Activated CD4-positive, alpha-beta T cell treated with anti-CD3 and anti-CD28 coated beads for 36 hours (primary cell): Measurements from ENCODE around the gene PLXDC1. TPM values are rescaled to one million over a fixed set of nuclear protein-coding genes. Genes with fewer than 3 reads are reported as not detected.

Experiments used
- ATAC-seq: fragments of 200-7000 bp; cut with Tn5 transposase; one replicate; pipeline ENCODE4 v1.10.0; 2021; ENCODE audit warnings: mild to moderate bottlenecking, moderate library complexity
- CTCF ChIA-PET: fragments of 350-600 bp; sonication (Branson Sonifier 250); formaldehyde crosslinking; loops from one replicate; lab custom pipeline; 2021; ENCODE audit warnings: antibody characterized with exemption; lab: Charles Lee
- POLR2A ChIA-PET: fragments of 350-600 bp; sonication (Branson Sonifier 250); formaldehyde crosslinking; loops from one replicate; lab custom pipeline; 2021; ENCODE audit warnings: antibody characterized with exemption, inconsistent platforms; lab: Charles Lee
- DNase-seq: peaks from one replicate; pipeline ENCODE4 v3.0.0-alpha.2; 2020
- H3K27ac Mint-ChIP-seq: one replicate; pipeline ENCODE4 v1.8.0; 2021; ENCODE audit warnings: mixed read lengths
- H3K27me3 Mint-ChIP-seq: one replicate; pipeline ENCODE4 v1.8.0; 2021; ENCODE audit warnings: mixed read lengths
- H3K36me3 Mint-ChIP-seq: one replicate; pipeline ENCODE4 v1.8.0; 2021; ENCODE audit warnings: low read depth, mixed read lengths
- H3K4me1 Mint-ChIP-seq: one replicate; pipeline ENCODE4 v1.8.0; 2021; ENCODE audit warnings: mixed read lengths
- H3K4me3 Mint-ChIP-seq: one replicate; pipeline ENCODE4 v1.8.0; 2021; ENCODE audit warnings: mild to moderate bottlenecking, moderate library complexity, mixed read lengths
- H3K9me3 Mint-ChIP-seq: one replicate; pipeline ENCODE4 v1.8.0; 2021; ENCODE audit warnings: low read depth, mixed read lengths
- intact Hi-C, 2 experiments: fragments of 100-400 bp; cut with DNase I in 1 of 2; cut with micrococcal nuclease in 1 of 2; formaldehyde crosslinking; loops; one replicate each; pipeline versions ENCODE4 v1.14.2 to v1.15.1; 2022 to 2024; cut with DNase I, micrococcal nuclease
- total RNA-seq, 2 experiments: library from RNA; stranded (reverse); gene quantifications; one replicate each; pipeline ENCODE4 v1.2.3, GENCODE V29; 2021

Gene PLXDC1
- total RNA-seq, 2 experiments from 2014 or later: 1.2 to 2.4 TPM

DNA sequence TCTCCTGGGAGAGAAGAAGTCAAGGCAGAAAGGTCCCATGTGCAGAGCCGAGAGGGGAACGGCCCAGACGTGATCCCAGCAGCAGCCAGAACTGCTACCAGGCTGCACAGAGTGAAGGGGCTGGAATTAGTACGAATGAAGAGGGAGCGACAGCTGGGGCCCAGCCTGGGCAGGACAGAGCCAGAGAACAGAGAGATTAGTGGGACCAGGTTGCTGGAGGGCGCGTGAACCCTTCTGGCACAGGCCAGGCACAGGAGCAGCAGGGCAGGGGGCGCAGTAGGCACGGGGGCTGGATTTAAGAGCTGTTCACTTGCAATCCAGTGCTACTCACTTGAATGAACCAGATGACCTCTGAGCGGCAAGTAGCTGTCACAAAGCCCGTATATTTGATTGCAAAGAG lies 66.9 kb downstream of the PLXDC1 start:
- H3K4me3 Mint-ChIP-seq: no peak overlapping the region
- DNase-seq: no peak
- H3K27me3 Mint-ChIP-seq: no peaks in the 10 kb centered on the region
- ChIA-PET CTCF (no interaction called here), POLR2A (no interaction called here)
- intact Hi-C loops: no loop called here
- peaks cover 5% of the 10 kb centered on the region for H3K4me1 Mint-ChIP-seq
- no peaks in the 10 kb centered on the region for H3K36me3 Mint-ChIP-seq
- H3K27ac Mint-ChIP-seq: no peak overlapping the region
- no peak for ATAC-seq
- no peaks in the 10 kb centered on the region for H3K9me3 Mint-ChIP-seq

DNA sequence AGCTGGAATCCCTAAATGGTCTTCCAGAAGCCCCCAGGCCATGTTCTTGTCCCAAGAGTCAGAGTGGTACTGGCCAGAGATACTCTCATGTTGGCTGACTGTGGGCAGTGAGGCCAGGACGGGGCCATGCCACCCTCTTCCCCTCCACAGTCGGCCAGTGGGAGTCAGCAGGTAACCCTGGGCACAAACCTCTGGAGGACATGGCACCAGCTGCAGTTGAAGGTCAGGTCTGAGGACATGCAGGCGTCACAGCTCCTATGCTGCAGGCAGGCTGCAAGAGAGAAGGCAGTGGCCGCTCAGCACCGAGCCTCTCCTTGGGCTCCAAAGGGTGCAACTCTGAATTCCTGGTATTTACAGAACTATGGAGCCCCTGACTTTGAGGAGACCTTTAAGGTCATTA lies 68.2 kb downstream of the PLXDC1 start:
- Mint-ChIP-seq H3K27ac (no peak overlapping the region), H3K36me3 (no peaks in the 10 kb centered on the region), H3K4me1 (no peaks in the 10 kb centered on the region), H3K27me3 (no peaks in the 10 kb centered on the region), H3K4me3 (no peak overlapping the region), H3K9me3 (no peaks in the 10 kb centered on the region)
- ChIA-PET POLR2A (no interaction called here), CTCF (interaction anchor here (1.0 kb wide), 1 partner anchor 81 kb away, joined by 3 read pairs; no protein-coding TSS in a partner anchor)
- intact Hi-C loops: no loop called here
- ATAC-seq (no peak), DNase-seq (no peak)

DNA sequence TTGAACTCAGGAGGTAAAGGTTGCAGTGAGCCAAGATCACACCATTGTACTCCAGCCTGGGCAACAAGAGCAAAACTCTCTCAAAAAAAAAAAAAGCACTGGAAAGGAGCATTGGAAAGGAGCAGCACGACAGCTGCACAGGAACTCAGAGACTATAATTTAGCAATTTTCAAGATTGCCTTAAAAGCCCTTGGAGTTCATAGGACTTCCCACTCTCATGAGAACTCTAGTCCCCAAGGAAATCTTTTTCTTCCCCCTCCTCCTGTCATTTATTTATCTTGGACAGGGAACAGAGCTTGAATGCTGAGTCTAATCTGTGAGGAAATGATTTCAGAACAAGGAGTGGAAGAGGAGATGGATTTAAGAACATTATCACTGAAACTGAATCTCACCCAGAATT lies 69.0 kb downstream of the PLXDC1 start:
- Mint-ChIP-seq H3K4me1 (no peaks in the 10 kb centered on the region), H3K27ac (no peak overlapping the region), H3K4me3 (no peak overlapping the region), H3K9me3 (no peaks in the 10 kb centered on the region), H3K27me3 (no peaks in the 10 kb centered on the region), H3K36me3 (no peaks in the 10 kb centered on the region)
- ChIA-PET CTCF (interaction anchor here (0.8 to 1.2 kb wide), 3 partner anchors 13 to 90 kb away, joined by 3 read pairs; no protein-coding TSS in a partner anchor), POLR2A (interaction anchor here (0.6 kb wide), 1 partner anchor 20 kb away, joined by 3 read pairs; no protein-coding TSS in a partner anchor)
- ATAC-seq (no peak), DNase-seq (no peak)
- intact Hi-C loops: no loop called here

DNA sequence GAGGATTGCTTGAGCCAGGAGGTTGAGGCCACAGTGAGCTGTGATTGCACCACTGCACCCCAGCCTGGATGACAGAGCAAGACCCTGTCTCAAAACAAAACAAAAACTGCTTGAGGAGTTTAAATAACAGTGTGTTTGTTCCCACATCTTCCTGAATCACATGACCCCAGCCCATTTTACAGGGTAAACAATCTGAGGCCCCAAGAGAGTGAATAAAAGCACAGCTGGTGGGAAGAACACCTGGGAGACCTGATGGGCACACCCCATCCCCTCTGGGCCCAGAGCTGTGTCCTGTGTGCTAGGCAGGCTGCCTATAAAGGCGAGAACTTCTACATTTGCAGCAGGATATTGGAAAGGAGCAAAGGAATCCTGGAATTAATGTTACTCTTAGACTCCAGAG lies 69.6 kb downstream of the PLXDC1 start:
- Mint-ChIP-seq H3K27ac (no peak overlapping the region), H3K4me3 (no peak overlapping the region), H3K4me1 (no peaks in the 10 kb centered on the region), H3K9me3 (no peaks in the 10 kb centered on the region), H3K36me3 (no peaks in the 10 kb centered on the region), H3K27me3 (no peaks in the 10 kb centered on the region)
- intact Hi-C loops: no loop called here
- DNase-seq: no peak
- no peak for ATAC-seq
- ChIA-PET CTCF (interaction anchor here (0.8 to 1.2 kb wide), 2 partner anchors 14 to 91 kb away, joined by 3 read pairs; no protein-coding TSS in a partner anchor), POLR2A (no interaction called here)

DNA sequence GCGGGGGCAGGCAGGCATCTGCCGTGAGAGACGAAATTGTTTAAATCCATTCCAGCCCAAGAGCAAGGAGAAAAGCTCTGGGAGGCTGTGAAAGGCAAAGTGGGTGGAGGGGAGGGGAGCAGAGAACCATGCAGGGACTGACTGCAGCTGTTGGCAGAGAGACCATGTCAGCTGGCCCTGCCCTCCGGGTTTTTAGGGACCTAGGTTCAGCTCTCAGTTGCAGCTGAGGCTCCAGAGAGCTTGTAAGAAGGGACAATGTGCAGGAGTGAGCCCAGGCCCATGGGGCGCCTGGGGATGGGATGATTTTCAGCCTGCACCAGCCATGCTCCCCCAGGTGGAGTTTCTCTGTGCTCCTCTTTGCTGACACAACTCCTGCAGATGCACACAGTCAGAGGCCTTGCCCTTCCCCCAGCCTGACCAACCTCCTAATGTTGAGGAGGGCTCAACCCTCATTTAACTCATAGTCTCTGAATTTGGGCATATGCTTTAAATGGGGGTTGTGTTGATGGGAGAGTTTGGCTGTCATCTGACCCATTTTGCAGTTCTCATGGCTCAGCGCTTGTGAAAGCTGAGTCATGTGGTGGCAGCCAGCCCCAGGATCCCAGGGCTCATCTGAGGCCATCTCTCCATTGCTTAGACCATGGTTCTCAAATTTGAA lies 70.9 kb downstream of the PLXDC1 start:
- DNase-seq (no peak), ATAC-seq (no peak)
- Mint-ChIP-seq H3K9me3 (no peaks in the 10 kb centered on the region), H3K27ac (no peak overlapping the region), H3K4me3 (no peak overlapping the region), H3K4me1 (no peaks in the 10 kb centered on the region), H3K36me3 (no peaks in the 10 kb centered on the region), H3K27me3 (no peaks in the 10 kb centered on the region)
- ChIA-PET CTCF (interaction anchor here (1.0 kb wide), 1 partner anchor 154 kb away, joined by 3 read pairs; no protein-coding TSS in a partner anchor), POLR2A (no interaction called here)
- intact Hi-C loops: no loop called here

DNA sequence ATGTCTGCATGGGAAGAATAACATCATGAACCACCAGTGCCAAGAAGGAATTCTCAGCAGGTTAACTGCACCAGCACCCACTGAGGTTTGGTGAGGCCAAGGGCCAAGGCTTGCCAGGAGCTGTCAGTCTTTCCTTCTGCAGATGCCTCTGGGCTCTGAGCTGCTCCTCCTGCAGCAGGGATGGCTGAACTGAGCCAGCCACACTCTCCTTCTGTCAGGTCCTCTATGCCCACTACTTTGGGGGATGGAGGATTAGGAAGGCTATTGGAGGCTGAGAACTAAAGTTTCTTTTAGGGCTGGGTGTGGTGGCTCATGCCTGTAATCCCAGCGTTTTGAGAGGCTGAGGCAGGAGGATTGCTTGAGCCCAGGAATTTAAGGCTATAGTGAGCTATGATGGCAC lies 71.6 kb downstream of the PLXDC1 start:
- no peaks in the 10 kb centered on the region for H3K4me1 Mint-ChIP-seq
- ATAC-seq (no peak), DNase-seq (no peak)
- H3K27me3 Mint-ChIP-seq: no peaks in the 10 kb centered on the region
- intact Hi-C loops: no loop called here
- no peak overlapping the region for H3K27ac Mint-ChIP-seq
- no peaks in the 10 kb centered on the region for H3K36me3 Mint-ChIP-seq
- POLR2A ChIA-PET: no interaction called here
- H3K9me3 Mint-ChIP-seq: no peaks in the 10 kb centered on the region
- H3K4me3 Mint-ChIP-seq: no peak overlapping the region
- CTCF ChIA-PET: interaction anchor here (1.0 kb wide), 1 partner anchor 155 kb away, joined by 3 read pairs; no protein-coding TSS in a partner anchor

DNA sequence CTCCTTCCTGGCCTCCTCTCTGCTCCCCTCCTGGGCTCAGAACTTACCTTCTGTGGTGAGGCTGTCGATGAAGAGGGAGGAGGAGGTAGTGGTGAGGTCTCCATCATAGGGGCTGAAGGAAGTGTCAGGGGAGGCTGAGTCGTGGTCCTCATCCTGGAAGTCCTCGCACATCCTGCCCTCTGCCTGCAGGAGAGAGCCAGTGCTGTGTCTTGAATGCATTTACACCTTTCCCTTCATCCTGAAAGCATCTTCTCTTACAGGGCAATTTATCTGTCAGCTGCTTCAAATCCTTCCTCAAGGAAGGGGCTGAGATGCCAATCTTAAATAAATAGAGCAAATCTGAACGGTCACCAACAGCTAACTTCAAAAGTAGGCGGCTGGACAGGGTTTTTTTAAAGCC lies 73.6 kb downstream of the PLXDC1 start:
- Mint-ChIP-seq H3K9me3 (no peaks in the 10 kb centered on the region), H3K4me1 (peaks cover 2% of the 10 kb centered on the region), H3K4me3 (no peak overlapping the region), H3K27me3 (no peaks in the 10 kb centered on the region), H3K36me3 (no peaks in the 10 kb centered on the region), H3K27ac (no peak overlapping the region)
- ChIA-PET CTCF (no interaction called here), POLR2A (no interaction called here)
- DNase-seq: no peak
- no peak for ATAC-seq
- intact Hi-C loops: no loop called here

DNA sequence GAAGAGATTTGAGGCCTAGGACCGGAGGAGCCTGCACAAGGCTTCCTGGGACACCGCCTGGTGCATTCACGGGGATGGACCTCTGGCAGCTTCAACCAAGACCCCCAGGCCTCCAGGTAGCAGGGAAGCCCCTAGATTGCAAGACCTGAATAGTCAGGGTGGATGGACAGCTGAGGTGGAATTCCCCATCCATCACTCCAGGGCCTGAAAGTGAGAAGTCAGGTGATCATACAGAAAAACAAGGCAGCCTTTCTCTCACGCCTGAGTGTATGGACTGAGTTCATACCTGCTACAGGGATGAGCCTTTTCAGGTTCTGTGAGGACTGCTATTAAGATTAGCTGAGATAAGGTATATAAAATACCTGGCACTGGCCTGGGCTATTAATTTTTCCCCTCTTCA lies 74.2 kb downstream of the PLXDC1 start:
- DNase-seq (no peak), ATAC-seq (no peak)
- intact Hi-C loops: no loop called here
- Mint-ChIP-seq H3K36me3 (no peaks in the 10 kb centered on the region), H3K4me1 (peaks cover 2% of the 10 kb centered on the region), H3K27me3 (no peaks in the 10 kb centered on the region), H3K9me3 (no peaks in the 10 kb centered on the region), H3K4me3 (no peak overlapping the region), H3K27ac (no peak overlapping the region)
- CTCF ChIA-PET: interaction anchor here (0.7 kb wide), 1 partner anchor 88 kb away, joined by 3 read pairs; no protein-coding TSS in a partner anchor
- POLR2A ChIA-PET: no interaction called here

DNA sequence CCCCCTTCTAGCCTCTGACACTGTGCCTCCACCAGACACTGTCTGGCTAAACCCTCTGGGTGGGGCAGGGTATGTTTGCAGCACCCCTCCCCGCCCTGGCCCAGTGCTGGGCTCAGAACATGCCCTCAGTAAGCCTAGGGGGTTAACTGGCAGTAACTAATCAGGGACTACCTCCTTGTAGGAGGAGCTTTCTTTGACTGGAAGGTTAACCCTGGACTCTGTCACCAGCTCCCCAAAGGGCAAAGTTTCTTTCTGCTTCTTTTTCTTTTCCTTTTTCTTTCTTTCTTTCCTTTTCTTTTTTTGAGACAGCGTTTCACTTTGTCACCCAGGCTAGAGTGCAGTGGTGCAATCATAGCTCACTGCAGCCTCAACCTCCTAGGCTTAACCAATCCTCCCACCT lies 76.8 kb downstream of the PLXDC1 start:
- ChIA-PET POLR2A (interaction anchor here (0.6 kb wide), 1 partner anchor 248 kb away, joined by 4 read pairs; no protein-coding TSS in a partner anchor), CTCF (interaction anchor here (1.5 kb wide), 1 partner anchor 92 kb away, joined by 4 read pairs; no protein-coding TSS in a partner anchor)
- H3K27me3 Mint-ChIP-seq: no peaks in the 10 kb centered on the region
- peaks cover 2% of the 10 kb centered on the region for H3K4me1 Mint-ChIP-seq
- H3K9me3 Mint-ChIP-seq: no peaks in the 10 kb centered on the region
- H3K4me3 Mint-ChIP-seq: no peak overlapping the region
- no peak for DNase-seq
- no peaks in the 10 kb centered on the region for H3K36me3 Mint-ChIP-seq
- intact Hi-C loops: no loop called here
- no peak overlapping the region for H3K27ac Mint-ChIP-seq
- no peak for ATAC-seq

DNA sequence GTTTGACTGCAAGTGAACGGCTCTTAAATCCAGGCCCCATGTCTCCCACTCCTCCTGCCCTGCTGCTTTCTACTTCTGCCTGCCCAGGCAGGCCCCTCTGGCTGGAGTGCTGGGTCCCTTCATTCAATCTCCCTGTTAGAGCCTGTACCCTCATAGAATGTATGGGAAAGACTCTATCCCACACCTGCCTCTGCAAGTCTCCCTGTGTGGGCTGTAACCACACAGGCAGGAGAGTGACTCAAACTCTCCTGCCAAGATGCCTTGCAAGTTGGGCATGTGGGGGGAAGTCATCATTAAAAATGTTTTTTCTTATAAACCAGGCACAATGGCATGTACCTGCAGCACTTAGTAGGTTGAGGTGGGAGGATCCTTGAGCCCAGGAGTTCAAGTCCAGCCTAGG lies 77.5 kb downstream of the PLXDC1 start:
- H3K27ac Mint-ChIP-seq: no peak overlapping the region
- ChIA-PET CTCF (no interaction called here), POLR2A (no interaction called here)
- DNase-seq (no peak), ATAC-seq (no peak)
- H3K4me3 Mint-ChIP-seq: no peak overlapping the region
- no peaks in the 10 kb centered on the region for H3K9me3 Mint-ChIP-seq
- no peaks in the 10 kb centered on the region for H3K27me3 Mint-ChIP-seq
- intact Hi-C loops: no loop called here
- H3K4me1 Mint-ChIP-seq: peaks cover 4% of the 10 kb centered on the region
- H3K36me3 Mint-ChIP-seq: no peaks in the 10 kb centered on the region

DNA sequence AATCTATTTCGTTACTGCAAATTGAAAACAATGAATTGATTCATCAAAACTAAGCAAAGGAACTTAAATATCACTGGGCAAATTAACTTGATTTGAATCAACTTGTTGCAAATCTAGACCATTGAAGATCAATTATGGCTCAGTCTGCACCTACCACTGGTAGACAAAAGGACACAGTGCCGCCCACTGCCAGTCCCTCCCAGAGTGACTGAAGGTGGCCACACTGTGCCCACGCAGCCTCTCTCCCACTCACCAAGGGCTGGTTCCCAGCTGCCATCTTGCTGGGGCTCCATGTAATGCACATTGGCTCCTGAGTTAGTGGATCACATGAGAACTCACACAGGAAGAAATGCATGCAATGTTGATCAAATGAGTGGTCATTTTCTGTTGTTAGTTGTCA lies 78.1 kb downstream of the PLXDC1 start:
- H3K4me3 Mint-ChIP-seq: no peak overlapping the region
- intact Hi-C loops: no loop called here
- CTCF ChIA-PET: no interaction called here
- no peaks in the 10 kb centered on the region for H3K36me3 Mint-ChIP-seq
- H3K27me3 Mint-ChIP-seq: no peaks in the 10 kb centered on the region
- no peaks in the 10 kb centered on the region for H3K9me3 Mint-ChIP-seq
- DNase-seq (no peak), ATAC-seq (no peak)
- H3K4me1 Mint-ChIP-seq: peaks cover 4% of the 10 kb centered on the region
- POLR2A ChIA-PET: no interaction called here
- no peak overlapping the region for H3K27ac Mint-ChIP-seq

DNA sequence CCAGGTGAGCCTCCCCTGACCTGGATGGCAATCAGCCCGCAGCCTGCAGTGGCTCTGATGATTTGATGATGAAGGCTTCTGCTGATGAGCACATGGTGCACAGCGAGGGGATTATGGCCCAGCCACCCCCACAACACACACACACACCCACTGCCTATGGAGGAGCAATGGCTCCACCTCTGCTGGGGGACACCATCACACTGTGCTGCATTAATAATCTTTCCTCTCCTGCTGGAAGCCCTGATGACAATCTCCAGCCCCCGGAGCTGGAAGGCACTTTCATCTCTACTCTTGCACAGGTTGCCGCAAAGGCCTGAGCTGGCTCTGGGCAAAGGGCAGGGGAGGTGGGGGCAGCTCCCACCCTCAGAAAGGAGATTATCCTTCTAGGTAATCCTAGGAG lies 79.9 kb downstream of the PLXDC1 start:
- peaks cover 4% of the 10 kb centered on the region for H3K4me1 Mint-ChIP-seq
- intact Hi-C loops: no loop called here
- no peak overlapping the region for H3K27ac Mint-ChIP-seq
- H3K9me3 Mint-ChIP-seq: no peaks in the 10 kb centered on the region
- no peaks in the 10 kb centered on the region for H3K27me3 Mint-ChIP-seq
- DNase-seq: no peak
- no peak overlapping the region for H3K4me3 Mint-ChIP-seq
- ChIA-PET CTCF (interaction anchor here (1.5 to 1.6 kb wide), 2 partner anchors 18 to 81 kb away, joined by 7 to 9 read pairs; partner anchors contain the start of gene PLXDC1), POLR2A (no interaction called here)
- no peaks in the 10 kb centered on the region for H3K36me3 Mint-ChIP-seq
- ATAC-seq: no peak
